Measurements from ENCODE around the gene HDGFL2.

The HDGFL2 gene

DNA sequence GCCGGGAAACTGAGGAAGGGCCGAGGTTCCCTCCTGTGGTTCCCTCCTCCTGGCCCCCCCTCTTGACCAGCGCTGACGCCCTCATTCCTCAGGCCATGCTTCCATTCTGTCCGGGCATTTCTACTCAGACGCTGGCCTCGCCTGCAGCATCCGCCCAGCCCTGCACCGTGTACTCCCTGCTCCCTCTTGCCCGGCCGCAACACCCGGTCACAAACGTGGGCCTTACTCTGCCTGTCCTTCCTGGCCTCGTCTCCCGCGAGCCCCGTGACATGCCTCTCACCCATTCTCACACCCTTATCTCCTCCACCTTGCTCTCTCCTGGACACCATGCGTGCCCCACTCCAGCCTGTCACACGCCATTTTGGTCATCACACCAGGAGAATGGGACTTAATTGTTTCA lies 11.3 kb downstream of the HDGFL2 start:
- CTCF ChIA-PET, result no interaction called here
- Histone ChIP-seq H3K36me3 (ENCODE audit: control insufficient read depth in 2 of 2, insufficient read depth in 1 of 2, low read length in 2 of 2) (peaks cover 16 to 64% of the 10 kb centered on the region in 2 experiments; a peak in 2 of 3 replicates), H3K4me1 (ENCODE audit: control insufficient read depth, insufficient read depth, low read length) (no peaks in the 10 kb centered on the region), H3K9me3 (ENCODE audit: control insufficient read depth, insufficient read depth, low read depth, low read length) (no peaks in the 10 kb centered on the region), H3K27ac (ENCODE audit: extremely low read depth, low read depth, low read length) (no peak overlapping the region), H3K4me3 (ENCODE audit: low read depth, low read length) (no peak overlapping the region)
- POLR2A ChIA-PET, result interaction anchor here (0.6 to 0.7 kb wide), 4 partner anchors 8 to 21 kb away, joined by 4 to 6 read pairs (median 6); no protein-coding TSS in a partner anchor
- TF ChIP-seq SETDB1 (IDR thresholded peaks at IDR 0.05; ENCODE audit: insufficient read length, low read length) (no peak), ZBTB7A (tag by site-specific recombination; IDR thresholded peaks at IDR 0.05; ENCODE audit: low read depth) (no peak), ZNF394 (tag by site-specific recombination; IDR thresholded peaks at IDR 0.05; ENCODE audit: borderline replicate concordance) (no peak), ZNF585B (tag by site-specific recombination; IDR thresholded peaks at IDR 0.05) (no peak), ZNF292 (tag by site-specific recombination; IDR thresholded peaks at IDR 0.05; ENCODE audit: borderline replicate concordance, low read depth) (no peak), ZNF776 (tag by site-specific recombination; IDR thresholded peaks at IDR 0.05; ENCODE audit: borderline replicate concordance) (no peak), GFI1B (tag by site-specific recombination; IDR thresholded peaks at IDR 0.05) (no peak), ZNF433 (tag by site-specific recombination; IDR thresholded peaks at IDR 0.05; ENCODE audit: low read depth) (no peak)
- TF ChIP-seq, protein P1, sequence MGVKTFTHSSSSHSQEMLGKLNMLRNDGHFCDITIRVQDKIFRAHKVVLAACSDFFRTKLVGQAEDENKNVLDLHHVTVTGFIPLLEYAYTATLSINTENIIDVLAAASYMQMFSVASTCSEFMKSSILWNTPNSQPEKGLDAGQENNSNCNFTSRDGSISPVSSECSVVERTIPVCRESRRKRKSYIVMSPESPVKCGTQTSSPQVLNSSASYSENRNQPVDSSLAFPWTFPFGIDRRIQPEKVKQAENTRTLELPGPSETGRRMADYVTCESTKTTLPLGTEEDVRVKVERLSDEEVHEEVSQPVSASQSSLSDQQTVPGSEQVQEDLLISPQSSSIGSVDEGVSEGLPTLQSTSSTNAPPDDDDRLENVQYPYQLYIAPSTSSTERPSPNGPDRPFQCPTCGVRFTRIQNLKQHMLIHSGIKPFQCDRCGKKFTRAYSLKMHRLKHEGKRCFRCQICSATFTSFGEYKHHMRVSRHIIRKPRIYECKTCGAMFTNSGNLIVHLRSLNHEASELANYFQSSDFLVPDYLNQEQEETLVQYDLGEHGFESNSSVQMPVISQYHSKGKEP (tag by site-specific recombination; IDR thresholded peaks at IDR 0.05), result no peak
- TF ChIP-seq, protein P2, sequence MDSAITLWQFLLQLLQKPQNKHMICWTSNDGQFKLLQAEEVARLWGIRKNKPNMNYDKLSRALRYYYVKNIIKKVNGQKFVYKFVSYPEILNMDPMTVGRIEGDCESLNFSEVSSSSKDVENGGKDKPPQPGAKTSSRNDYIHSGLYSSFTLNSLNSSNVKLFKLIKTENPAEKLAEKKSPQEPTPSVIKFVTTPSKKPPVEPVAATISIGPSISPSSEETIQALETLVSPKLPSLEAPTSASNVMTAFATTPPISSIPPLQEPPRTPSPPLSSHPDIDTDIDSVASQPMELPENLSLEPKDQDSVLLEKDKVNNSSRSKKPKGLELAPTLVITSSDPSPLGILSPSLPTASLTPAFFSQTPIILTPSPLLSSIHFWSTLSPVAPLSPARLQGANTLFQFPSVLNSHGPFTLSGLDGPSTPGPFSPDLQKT (IDR thresholded peaks at IDR 0.05; ENCODE audit: borderline replicate concordance, low read depth, low read length), result no peak
- TF ChIP-seq, protein P3, sequence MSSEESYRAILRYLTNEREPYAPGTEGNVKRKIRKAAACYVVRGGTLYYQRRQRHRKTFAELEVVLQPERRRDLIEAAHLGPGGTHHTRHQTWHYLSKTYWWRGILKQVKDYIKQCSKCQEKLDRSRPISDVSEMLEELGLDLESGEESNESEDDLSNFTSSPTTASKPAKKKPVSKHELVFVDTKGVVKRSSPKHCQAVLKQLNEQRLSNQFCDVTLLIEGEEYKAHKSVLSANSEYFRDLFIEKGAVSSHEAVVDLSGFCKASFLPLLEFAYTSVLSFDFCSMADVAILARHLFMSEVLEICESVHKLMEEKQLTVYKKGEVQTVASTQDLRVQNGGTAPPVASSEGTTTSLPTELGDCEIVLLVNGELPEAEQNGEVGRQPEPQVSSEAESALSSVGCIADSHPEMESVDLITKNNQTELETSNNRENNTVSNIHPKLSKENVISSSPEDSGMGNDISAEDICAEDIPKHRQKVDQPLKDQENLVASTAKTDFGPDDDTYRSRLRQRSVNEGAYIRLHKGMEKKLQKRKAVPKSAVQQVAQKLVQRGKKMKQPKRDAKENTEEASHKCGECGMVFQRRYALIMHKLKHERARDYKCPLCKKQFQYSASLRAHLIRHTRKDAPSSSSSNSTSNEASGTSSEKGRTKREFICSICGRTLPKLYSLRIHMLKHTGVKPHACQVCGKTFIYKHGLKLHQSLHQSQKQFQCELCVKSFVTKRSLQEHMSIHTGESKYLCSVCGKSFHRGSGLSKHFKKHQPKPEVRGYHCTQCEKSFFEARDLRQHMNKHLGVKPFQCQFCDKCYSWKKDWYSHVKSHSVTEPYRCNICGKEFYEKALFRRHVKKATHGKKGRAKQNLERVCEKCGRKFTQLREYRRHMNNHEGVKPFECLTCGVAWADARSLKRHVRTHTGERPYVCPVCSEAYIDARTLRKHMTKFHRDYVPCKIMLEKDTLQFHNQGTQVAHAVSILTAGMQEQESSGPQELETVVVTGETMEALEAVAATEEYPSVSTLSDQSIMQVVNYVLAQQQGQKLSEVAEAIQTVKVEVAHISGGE (tag by site-specific recombination; conservative IDR thresholded peaks at IDR 0.05; ENCODE audit: low read depth), result no peak
- TF ChIP-seq, protein P4, sequence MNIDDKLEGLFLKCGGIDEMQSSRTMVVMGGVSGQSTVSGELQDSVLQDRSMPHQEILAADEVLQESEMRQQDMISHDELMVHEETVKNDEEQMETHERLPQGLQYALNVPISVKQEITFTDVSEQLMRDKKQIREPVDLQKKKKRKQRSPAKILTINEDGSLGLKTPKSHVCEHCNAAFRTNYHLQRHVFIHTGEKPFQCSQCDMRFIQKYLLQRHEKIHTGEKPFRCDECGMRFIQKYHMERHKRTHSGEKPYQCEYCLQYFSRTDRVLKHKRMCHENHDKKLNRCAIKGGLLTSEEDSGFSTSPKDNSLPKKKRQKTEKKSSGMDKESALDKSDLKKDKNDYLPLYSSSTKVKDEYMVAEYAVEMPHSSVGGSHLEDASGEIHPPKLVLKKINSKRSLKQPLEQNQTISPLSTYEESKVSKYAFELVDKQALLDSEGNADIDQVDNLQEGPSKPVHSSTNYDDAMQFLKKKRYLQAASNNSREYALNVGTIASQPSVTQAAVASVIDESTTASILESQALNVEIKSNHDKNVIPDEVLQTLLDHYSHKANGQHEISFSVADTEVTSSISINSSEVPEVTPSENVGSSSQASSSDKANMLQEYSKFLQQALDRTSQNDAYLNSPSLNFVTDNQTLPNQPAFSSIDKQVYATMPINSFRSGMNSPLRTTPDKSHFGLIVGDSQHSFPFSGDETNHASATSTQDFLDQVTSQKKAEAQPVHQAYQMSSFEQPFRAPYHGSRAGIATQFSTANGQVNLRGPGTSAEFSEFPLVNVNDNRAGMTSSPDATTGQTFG (tag by site-specific recombination; IDR thresholded peaks at IDR 0.05; ENCODE audit: borderline replicate concordance), result no peak
- TF ChIP-seq, protein P5, sequence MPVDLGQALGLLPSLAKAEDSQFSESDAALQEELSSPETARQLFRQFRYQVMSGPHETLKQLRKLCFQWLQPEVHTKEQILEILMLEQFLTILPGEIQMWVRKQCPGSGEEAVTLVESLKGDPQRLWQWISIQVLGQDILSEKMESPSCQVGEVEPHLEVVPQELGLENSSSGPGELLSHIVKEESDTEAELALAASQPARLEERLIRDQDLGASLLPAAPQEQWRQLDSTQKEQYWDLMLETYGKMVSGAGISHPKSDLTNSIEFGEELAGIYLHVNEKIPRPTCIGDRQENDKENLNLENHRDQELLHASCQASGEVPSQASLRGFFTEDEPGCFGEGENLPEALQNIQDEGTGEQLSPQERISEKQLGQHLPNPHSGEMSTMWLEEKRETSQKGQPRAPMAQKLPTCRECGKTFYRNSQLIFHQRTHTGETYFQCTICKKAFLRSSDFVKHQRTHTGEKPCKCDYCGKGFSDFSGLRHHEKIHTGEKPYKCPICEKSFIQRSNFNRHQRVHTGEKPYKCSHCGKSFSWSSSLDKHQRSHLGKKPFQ (tag by site-specific recombination; IDR thresholded peaks at IDR 0.05), result no peak
- TF ChIP-seq, protein P6, sequence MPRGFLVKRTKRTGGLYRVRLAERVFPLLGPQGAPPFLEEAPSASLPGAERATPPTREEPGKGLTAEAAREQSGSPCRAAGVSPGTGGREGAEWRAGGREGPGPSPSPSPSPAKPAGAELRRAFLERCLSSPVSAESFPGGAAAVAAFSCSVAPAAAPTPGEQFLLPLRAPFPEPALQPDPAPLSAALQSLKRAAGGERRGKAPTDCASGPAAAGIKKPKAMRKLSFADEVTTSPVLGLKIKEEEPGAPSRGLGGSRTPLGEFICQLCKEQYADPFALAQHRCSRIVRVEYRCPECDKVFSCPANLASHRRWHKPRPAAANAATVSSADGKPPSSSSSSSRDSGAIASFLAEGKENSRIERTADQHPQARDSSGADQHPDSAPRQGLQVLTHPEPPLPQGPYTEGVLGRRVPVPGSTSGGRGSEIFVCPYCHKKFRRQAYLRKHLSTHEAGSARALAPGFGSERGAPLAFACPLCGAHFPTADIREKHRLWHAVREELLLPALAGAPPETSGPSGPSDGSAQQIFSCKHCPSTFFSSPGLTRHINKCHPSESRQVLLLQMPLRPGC (tag by site-specific recombination; IDR thresholded peaks at IDR 0.05), result no peak
- TF ChIP-seq, protein P7, sequence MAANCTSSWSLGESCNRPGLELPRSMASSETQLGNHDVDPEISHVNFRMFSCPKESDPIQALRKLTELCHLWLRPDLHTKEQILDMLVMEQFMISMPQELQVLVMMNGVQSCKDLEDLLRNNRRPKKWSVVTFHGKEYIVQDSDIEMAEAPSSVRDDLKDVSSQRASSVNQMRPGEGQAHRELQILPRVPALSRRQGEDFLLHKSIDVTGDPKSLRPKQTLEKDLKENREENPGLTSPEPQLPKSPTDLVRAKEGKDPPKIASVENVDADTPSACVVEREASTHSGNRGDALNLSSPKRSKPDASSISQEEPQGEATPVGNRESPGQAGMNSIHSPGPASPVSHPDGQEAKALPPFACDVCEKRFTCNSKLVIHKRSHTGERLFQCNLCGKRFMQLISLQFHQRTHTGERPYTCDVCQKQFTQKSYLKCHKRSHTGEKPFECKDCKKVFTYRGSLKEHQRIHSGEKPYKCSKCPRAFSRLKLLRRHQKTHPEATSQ (tag by site-specific recombination; IDR thresholded peaks at IDR 0.05), result no peak
- TF ChIP-seq, protein P8, sequence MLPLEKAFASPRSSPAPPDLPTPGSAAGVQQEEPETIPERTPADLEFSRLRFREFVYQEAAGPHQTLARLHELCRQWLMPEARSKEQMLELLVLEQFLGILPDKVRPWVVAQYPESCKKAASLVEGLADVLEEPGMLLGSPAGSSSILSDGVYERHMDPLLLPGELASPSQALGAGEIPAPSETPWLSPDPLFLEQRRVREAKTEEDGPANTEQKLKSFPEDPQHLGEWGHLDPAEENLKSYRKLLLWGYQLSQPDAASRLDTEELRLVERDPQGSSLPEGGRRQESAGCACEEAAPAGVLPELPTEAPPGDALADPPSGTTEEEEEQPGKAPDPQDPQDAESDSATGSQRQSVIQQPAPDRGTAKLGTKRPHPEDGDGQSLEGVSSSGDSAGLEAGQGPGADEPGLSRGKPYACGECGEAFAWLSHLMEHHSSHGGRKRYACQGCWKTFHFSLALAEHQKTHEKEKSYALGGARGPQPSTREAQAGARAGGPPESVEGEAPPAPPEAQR (tag by site-specific recombination; IDR thresholded peaks at IDR 0.05), result no peak
- TF ChIP-seq, protein P9, sequence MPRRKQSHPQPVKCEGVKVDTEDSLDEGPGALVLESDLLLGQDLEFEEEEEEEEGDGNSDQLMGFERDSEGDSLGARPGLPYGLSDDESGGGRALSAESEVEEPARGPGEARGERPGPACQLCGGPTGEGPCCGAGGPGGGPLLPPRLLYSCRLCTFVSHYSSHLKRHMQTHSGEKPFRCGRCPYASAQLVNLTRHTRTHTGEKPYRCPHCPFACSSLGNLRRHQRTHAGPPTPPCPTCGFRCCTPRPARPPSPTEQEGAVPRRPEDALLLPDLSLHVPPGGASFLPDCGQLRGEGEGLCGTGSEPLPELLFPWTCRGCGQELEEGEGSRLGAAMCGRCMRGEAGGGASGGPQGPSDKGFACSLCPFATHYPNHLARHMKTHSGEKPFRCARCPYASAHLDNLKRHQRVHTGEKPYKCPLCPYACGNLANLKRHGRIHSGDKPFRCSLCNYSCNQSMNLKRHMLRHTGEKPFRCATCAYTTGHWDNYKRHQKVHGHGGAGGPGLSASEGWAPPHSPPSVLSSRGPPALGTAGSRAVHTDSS (tag by site-specific recombination; IDR thresholded peaks at IDR 0.05), result no peak
- TF ChIP-seq, protein P10, sequence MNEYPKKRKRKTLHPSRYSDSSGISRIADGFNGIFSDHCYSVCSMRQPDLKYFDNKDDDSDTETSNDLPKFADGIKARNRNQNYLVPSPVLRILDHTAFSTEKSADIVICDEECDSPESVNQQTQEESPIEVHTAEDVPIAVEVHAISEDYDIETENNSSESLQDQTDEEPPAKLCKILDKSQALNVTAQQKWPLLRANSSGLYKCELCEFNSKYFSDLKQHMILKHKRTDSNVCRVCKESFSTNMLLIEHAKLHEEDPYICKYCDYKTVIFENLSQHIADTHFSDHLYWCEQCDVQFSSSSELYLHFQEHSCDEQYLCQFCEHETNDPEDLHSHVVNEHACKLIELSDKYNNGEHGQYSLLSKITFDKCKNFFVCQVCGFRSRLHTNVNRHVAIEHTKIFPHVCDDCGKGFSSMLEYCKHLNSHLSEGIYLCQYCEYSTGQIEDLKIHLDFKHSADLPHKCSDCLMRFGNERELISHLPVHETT (tag by site-specific recombination; IDR thresholded peaks at IDR 0.05), result no peak

All from HEK293 (cell line).